BLaER1 treated with 17β-estradiol and CSF1 and Interleukin-3, amounts not matched to agents 10 nM and 100 nM (cell line): ENCODE data around the gene PPM1E.
A peak's percentile ranks its signal among the peaks of the same experiment; 100 is the strongest.

Experiments
- H3K27ac ChIP-seq, 11 experiments: shearing (Covaris generic); formaldehyde crosslinking; 2 replicates each; pipeline ENCODE4 v1.8.1; 2022
- H3K27me3 ChIP-seq, 11 experiments: shearing (Covaris generic); formaldehyde crosslinking; 2 replicates each; pipeline ENCODE4 v1.8.1; 2022
- H3K36me3 ChIP-seq, 11 experiments: shearing (Covaris generic); formaldehyde crosslinking; 2 replicates each; pipeline ENCODE4 v1.8.1; 2022
- H3K4me1 ChIP-seq, 10 experiments: shearing (Covaris generic); formaldehyde crosslinking; 2 replicates each; pipeline ENCODE4 v1.8.1; 2022
- H3K4me2 ChIP-seq, 11 experiments: shearing (Covaris generic); formaldehyde crosslinking; 2 replicates each; pipeline ENCODE4 v1.8.1; 2022
- H3K4me3 ChIP-seq, 10 experiments: shearing (Covaris generic); formaldehyde crosslinking; 2 replicates each; pipeline ENCODE4 v1.8.1; 2022
- H3K9ac ChIP-seq, 11 experiments: shearing (Covaris generic); formaldehyde crosslinking; 2 replicates each; pipeline ENCODE4 v1.8.1; 2022
- H3K9me3 ChIP-seq, 11 experiments: shearing (Covaris generic); formaldehyde crosslinking; replicated peaks in 1 of 11; 2 replicates each; pipeline ENCODE4 v1.8.1; 2022
- H4K20me1 ChIP-seq, 11 experiments: shearing (Covaris generic); formaldehyde crosslinking; 2 replicates each; pipeline ENCODE4 v1.8.1; 2022
- Cebpa-rat ChIP-seq, 11 experiments: shearing (Covaris generic); IDR thresholded peaks; 2 replicates each; pipeline ENCODE4 v1.8.1; 2022

The PPM1E gene

DNA sequence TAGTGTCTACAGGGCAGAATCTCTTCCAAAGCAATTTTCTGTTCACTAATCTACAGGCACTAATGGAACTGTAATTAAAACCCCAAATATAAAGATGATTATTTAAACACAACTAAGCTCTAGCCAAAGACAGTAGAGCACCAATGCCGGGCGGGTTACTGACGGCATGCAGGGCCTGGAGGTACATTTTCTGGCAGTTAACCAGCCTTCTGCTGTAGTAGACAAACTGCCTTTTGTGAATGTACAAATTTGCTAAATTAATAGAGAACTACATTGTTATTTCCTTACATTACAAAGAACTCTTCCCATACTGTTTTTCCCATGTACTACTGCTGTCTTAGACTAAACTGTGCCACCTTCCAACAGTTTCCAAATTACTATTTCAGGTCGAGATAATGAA lies 243.2 kb downstream of the PPM1E start:
- H4K20me1 ChIP-seq: no peaks in the 10 kb centered on the region
- no peak overlapping the region for H3K4me3 ChIP-seq
- peak overlapping the region; percentile 60 to 89 (median 74); a peak in 20 of 22 replicates for H3K4me2 ChIP-seq
- TF ChIP-seq Cebpa-rat (IDR thresholded peaks at IDR 0.05): no peak
- H3K27me3 ChIP-seq: no peaks in the 10 kb centered on the region
- peak overlapping the region in 4 of 11 experiments; percentile 5 to 67 (median 14); a peak in 4 of 22 replicates for H3K9ac ChIP-seq
- peak overlapping the region in 10 of 11 experiments; percentile 8 to 79 (median 74); a peak in 18 of 22 replicates for H3K27ac ChIP-seq
- peaks cover 0 to 30% (median 16%) of the 10 kb centered on the region in 11 experiments; a peak in 16 of 22 replicates for H3K36me3 ChIP-seq
- H3K4me1 ChIP-seq: peaks cover 63 to 91% (median 83%) of the 10 kb centered on the region in 10 experiments
- no peaks in the 10 kb centered on the region for H3K9me3 ChIP-seq

DNA sequence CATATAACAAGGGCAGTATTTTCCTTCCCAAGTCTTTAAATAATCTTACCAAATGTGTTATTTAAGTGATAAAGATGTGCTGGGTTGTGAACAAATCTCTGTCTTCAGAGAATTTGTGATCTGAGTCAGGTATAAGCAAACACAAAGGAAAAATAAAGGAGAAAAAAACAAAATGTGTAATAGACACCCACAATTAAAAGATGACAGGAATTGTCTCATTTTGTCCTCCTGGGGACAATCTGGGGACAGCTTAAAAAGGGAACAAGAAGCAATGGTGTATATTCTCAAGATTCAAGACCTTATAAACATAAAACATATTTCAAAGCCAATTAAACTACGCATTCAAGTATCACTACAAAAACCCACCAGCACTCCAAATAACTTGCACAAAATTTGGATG lies 243.8 kb downstream of the PPM1E start:
- Histone ChIP-seq H3K4me2 (peak overlapping the region in 10 of 11 experiments; percentile 12 to 89 (median 74); a peak in 16 of 22 replicates), H3K27ac (peak overlapping the region in 7 of 11 experiments; percentile 2 to 79 (median 76); a peak in 9 of 22 replicates), H3K9ac (no peak overlapping the region), H3K36me3 (peaks cover 0 to 30% (median 16%) of the 10 kb centered on the region in 11 experiments; a peak in 16 of 22 replicates), H3K4me1 (peaks cover 64 to 96% (median 87%) of the 10 kb centered on the region in 10 experiments), H3K4me3 (no peak overlapping the region), H3K27me3 (no peaks in the 10 kb centered on the region), H4K20me1 (no peaks in the 10 kb centered on the region), H3K9me3 (no peaks in the 10 kb centered on the region)
- no peak for TF ChIP-seq Cebpa-rat (IDR thresholded peaks at IDR 0.05)

DNA sequence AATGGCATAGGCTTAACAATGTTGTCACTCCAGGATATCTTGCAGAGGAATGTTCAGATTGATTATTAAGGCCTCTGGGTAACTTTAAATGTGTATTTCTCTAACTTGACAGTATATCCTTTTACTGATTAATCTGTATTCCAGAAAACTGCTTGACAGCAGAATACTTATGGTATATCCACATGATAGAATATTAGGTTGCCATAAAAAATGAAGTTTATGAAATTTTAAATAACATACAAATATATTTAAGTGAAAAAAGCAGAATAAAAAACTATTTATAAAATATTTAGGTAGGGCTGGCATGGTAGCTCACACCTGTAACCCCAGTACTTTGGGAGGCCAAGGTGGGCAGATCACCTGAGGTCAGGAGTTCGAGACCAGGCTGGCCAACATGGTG lies 244.4 kb downstream of the PPM1E start:
- TF ChIP-seq Cebpa-rat (IDR thresholded peaks at IDR 0.05): no peak
- Histone ChIP-seq H3K9me3 (no peaks in the 10 kb centered on the region), H3K4me1 (peaks cover 67 to 94% (median 86%) of the 10 kb centered on the region in 10 experiments), H3K27me3 (no peaks in the 10 kb centered on the region), H3K4me3 (no peak overlapping the region), H3K36me3 (peaks cover 0 to 30% (median 16%) of the 10 kb centered on the region in 11 experiments; a peak in 16 of 22 replicates), H3K9ac (peak overlapping the region in 1 of 11 experiments; percentile 1; a peak in 1 of 22 replicates), H3K27ac (peak overlapping the region in 8 of 11 experiments; percentile 64 to 77 (median 74); a peak in 10 of 22 replicates), H3K4me2 (peak overlapping the region; percentile 19 to 89 (median 75); a peak in 21 of 22 replicates), H4K20me1 (no peaks in the 10 kb centered on the region)

DNA sequence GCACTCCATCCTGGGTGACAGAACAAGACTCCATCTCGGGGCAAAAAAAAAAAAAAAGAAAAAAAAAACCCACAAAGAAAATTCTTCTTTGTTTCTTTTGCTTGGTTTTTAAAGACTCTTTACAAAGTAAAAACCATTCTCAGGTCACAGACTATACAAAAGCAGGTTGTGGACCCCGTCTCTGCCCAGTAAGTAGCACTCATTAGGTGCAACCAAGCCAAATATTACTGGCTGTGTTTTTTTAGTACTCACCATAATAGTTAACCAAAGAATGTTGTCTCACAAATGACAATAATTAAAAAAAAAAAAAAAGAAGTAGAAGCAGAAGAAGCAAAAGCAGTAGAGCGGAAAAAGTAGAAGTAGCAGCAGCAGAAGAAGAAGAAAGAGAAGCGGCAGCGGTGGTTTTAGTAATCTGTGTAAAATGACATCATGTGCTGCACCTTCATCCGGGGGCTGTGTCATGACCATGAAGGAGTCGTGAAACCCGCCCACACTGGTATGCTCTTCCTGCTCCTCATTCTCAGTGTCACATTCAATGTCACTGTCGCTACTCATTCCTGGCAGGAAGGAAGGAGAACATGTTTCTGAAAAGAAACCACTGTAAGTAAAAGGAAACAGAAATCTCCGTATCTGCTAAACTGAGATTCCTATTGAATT lies 245.6 kb downstream of the PPM1E start:
- peak overlapping the region; percentile 33 to 67 (median 57); a peak in 21 of 22 replicates for H3K9ac ChIP-seq
- no peak for TF ChIP-seq Cebpa-rat (IDR thresholded peaks at IDR 0.05)
- H3K9me3 ChIP-seq: no peaks in the 10 kb centered on the region
- peaks cover 64 to 83% (median 75%) of the 10 kb centered on the region in 10 experiments for H3K4me1 ChIP-seq
- no peaks in the 10 kb centered on the region for H3K27me3 ChIP-seq
- peak overlapping the region; percentile 60 to 76 (median 69) for H3K27ac ChIP-seq
- H3K36me3 ChIP-seq: peaks cover 7 to 25% (median 13%) of the 10 kb centered on the region in 11 experiments; a peak in 17 of 22 replicates
- peak overlapping the region in 8 of 10 experiments; percentile 25 to 47 (median 34); a peak in 9 of 20 replicates for H3K4me3 ChIP-seq
- no peaks in the 10 kb centered on the region for H4K20me1 ChIP-seq
- H3K4me2 ChIP-seq: peak overlapping the region; percentile 65 to 89 (median 76)

DNA sequence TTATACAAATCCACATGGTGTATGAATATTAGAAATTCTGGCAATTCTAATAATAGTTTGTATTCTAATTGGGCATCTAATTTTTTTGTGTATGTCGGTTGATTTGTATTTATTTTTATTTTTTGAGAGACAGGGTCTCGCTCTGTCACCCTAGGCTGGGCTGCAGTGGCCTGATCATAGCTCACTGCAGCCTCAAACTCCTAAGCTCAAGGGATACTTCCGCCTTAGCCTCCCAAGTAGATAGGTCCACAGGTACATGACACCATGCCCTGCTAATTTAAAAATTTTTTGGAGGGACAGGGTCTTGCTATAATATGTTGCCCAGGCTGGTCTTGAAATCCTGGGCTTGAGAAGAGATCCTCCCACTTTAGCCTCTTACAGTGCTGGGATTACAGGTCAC lies 246.5 kb downstream of the PPM1E start:
- Histone ChIP-seq H4K20me1 (no peaks in the 10 kb centered on the region), H3K9me3 (no peaks in the 10 kb centered on the region), H3K36me3 (peaks cover 5 to 21% (median 13%) of the 10 kb centered on the region in 11 experiments; a peak in 13 of 22 replicates), H3K4me2 (peak overlapping the region; percentile 63 to 89 (median 75)), H3K4me1 (peaks cover 60 to 74% (median 68%) of the 10 kb centered on the region in 10 experiments), H3K27ac (peak overlapping the region; percentile 59 to 76 (median 69); a peak in 21 of 22 replicates), H3K4me3 (0 out of 20 replicates have a peak overlapping the region, but pooled peaks of 2 of the 10 experiments have one; percentile 25 to 35), H3K9ac (peak overlapping the region; percentile 29 to 66 (median 52); a peak in 16 of 22 replicates), H3K27me3 (no peaks in the 10 kb centered on the region)
- no peak for TF ChIP-seq Cebpa-rat (IDR thresholded peaks at IDR 0.05)

DNA sequence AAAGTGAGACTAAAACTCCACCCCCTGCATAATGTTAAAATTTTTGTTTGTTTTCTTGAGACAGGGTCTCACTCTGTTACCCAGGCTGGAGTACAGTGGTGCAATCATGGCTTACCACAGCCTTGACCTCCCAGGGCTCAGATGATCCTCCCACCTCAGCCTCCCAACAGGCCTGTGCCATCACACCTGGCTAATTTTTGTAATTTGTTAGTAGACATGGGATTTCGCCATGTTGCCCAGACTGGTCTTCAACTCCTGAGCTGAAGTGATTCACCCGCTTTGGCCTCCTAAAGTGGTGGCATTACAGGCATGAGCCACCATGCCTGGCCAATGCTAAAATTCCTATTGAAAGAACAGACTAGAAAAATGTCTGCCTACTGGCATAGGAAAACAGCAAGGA lies 247.2 kb downstream of the PPM1E start:
- Histone ChIP-seq H3K9me3 (no peaks in the 10 kb centered on the region), H3K27me3 (no peaks in the 10 kb centered on the region), H3K9ac (peak overlapping the region in 8 of 11 experiments; percentile 29 to 66 (median 58); a peak in 12 of 22 replicates), H3K4me1 (peaks cover 53 to 67% (median 61%) of the 10 kb centered on the region in 10 experiments), H3K36me3 (peaks cover 7 to 22% (median 19%) of the 10 kb centered on the region in 11 experiments; a peak in 14 of 22 replicates), H3K4me2 (peak overlapping the region; percentile 63 to 89 (median 75)), H4K20me1 (no peaks in the 10 kb centered on the region), H3K4me3 (no peak overlapping the region), H3K27ac (peak overlapping the region; percentile 59 to 76 (median 69); a peak in 19 of 22 replicates)
- TF ChIP-seq Cebpa-rat (IDR thresholded peaks at IDR 0.05): 0 out of 22 replicates have a peak, but pooled peaks of 1 of the 11 experiments have one; percentile 15

DNA sequence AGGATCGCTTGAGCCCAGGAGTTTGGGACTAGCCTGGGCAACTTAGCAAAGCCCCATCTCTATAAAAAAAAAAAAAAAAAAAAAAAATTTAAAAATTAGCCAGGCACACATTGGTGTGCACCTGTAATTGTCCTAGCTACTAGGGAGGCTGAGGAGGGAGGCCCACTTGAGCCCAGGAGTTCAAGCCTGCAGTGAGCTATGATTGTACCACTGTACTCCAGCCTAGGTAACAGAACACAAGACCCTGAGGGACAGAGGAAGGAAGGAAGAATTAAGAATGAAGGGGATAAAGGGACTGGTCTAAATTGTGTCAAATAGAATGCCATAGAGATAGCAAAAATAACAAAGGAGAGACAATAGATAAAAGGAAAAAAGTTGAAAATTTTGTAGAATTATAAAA lies 248.2 kb downstream of the PPM1E start:
- H3K9ac ChIP-seq: 0 out of 22 replicates have a peak overlapping the region, but pooled peaks of 1 of the 11 experiments have one; percentile 61
- peaks cover 43 to 57% (median 50%) of the 10 kb centered on the region in 10 experiments for H3K4me1 ChIP-seq
- peak overlapping the region in 3 of 11 experiments; percentile 2 to 69 (median 6); a peak in 2 of 22 replicates for H3K27ac ChIP-seq
- no peak overlapping the region for H3K4me2 ChIP-seq
- no peak overlapping the region for H3K4me3 ChIP-seq
- no peaks in the 10 kb centered on the region for H3K27me3 ChIP-seq
- no peaks in the 10 kb centered on the region for H4K20me1 ChIP-seq
- TF ChIP-seq Cebpa-rat (IDR thresholded peaks at IDR 0.05): no peak
- peaks cover 8 to 32% (median 19%) of the 10 kb centered on the region in 11 experiments; a peak in 15 of 22 replicates for H3K36me3 ChIP-seq
- H3K9me3 ChIP-seq: no peaks in the 10 kb centered on the region

DNA sequence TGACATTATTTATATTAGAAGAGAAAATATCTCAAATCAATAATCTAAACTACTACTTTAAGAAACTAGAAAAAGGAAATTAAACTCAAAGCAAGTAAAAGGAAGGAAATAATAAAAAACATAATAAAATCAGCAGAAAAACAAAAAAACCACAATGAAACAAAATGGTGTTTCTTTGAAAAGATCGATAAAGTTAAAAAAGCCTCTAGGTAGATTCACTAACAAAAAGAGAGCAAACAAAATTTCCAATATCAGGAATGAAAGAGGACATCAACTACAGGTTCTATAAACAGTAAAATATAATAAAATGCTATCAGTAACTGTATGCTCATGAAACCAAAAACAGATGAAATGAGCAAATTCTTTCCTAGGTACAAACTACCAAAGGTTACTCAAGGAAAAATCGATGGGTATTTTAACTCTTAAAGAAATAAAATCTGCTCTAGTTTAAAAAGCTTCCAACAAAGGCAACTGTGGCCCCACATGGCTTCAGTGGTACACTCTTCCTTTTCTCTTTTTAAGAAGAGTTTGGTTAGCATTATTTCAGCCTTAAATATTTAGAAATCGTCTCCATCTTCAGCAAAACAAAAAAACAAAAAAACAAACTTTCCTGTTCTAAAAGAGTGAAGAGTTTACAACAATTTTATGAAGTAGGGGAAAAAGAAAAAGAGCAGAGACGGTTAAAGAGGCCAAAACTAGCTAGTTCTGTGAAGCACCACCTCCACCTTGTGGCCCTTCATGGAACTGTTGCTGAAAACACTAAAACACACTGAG lies 248.9 kb downstream of the PPM1E start:
- H3K9ac ChIP-seq: peak overlapping the region in 8 of 11 experiments; percentile 5 to 61 (median 42); a peak in 9 of 22 replicates
- no peak for TF ChIP-seq Cebpa-rat (IDR thresholded peaks at IDR 0.05)
- peak overlapping the region in 8 of 11 experiments; percentile 26 to 58 (median 46); a peak in 14 of 22 replicates for H3K27ac ChIP-seq
- H3K9me3 ChIP-seq: no peaks in the 10 kb centered on the region
- H3K36me3 ChIP-seq: peaks cover 2 to 38% (median 22%) of the 10 kb centered on the region in 11 experiments; a peak in 16 of 22 replicates
- H3K4me3 ChIP-seq: no peak overlapping the region
- peaks cover 36 to 50% (median 44%) of the 10 kb centered on the region in 10 experiments for H3K4me1 ChIP-seq
- no peaks in the 10 kb centered on the region for H3K27me3 ChIP-seq
- peak overlapping the region in 8 of 11 experiments; percentile 0 to 33 (median 18); a peak in 7 of 22 replicates for H3K4me2 ChIP-seq
- no peaks in the 10 kb centered on the region for H4K20me1 ChIP-seq
